ENCODE measurements around the gene NLRC3. TPM values are rescaled to one million over a fixed set of nuclear protein-coding genes. Genes with fewer than 3 reads are reported as not detected.
"Not testable (repeated sequence)": the region's sequence is repeated elsewhere in the genome, so short reads cannot be mapped to it uniquely, and the experiment has no call there.

The NLRC3 gene
- total RNA-seq, 1 experiment from 2014 or later = 22.4 TPM

- no peak overlapping the region for H3K4me3 ChIP-seq (ENCODE audit: low read length)
- no peaks in the 10 kb centered on the region for H3K79me2 ChIP-seq (ENCODE audit: low read length)
- H3K9me3 ChIP-seq (ENCODE audit: low read length) = no peaks in the 10 kb centered on the region
- H3K4me1 ChIP-seq (ENCODE audit: low read length) = no peaks in the 10 kb centered on the region
- DNase-seq = no peak
- H2AFZ ChIP-seq (ENCODE audit: low read length) = no peak overlapping the region
- H3K9ac ChIP-seq (ENCODE audit: low read length) = no peak overlapping the region
- H3K4me2 ChIP-seq (ENCODE audit: low read depth, low read length, poor library complexity, severe bottlenecking) = no peak overlapping the region
- no peaks in the 10 kb centered on the region for H4K20me1 ChIP-seq (ENCODE audit: insufficient read depth, low read depth, low read length)
- no peak overlapping the region for H3K27ac ChIP-seq (ENCODE audit: low read length)
- H3K27me3 ChIP-seq (ENCODE audit: low read length) = no peaks in the 10 kb centered on the region
- peaks cover 8% of the 10 kb centered on the region; the same call in 1 of the 2 replicates for H3K36me3 ChIP-seq (ENCODE audit: insufficient read depth, low read length)
- H3K9me2 ChIP-seq (replicated peaks; ENCODE audit: insufficient read depth, low read length) = no peaks in the 10 kb centered on the region
Observed at GRCh38 chr16:3530371-3530914, 46.8 kb downstream of the NLRC3 start.

- Histone ChIP-seq H3K79me2 (ENCODE audit: low read length) (no peaks in the 10 kb centered on the region), H3K4me3 (ENCODE audit: low read length) (no peak overlapping the region), H3K9me2 (replicated peaks; ENCODE audit: insufficient read depth, low read length) (no peaks in the 10 kb centered on the region), H3K27me3 (ENCODE audit: low read length) (no peaks in the 10 kb centered on the region), H4K20me1 (ENCODE audit: insufficient read depth, low read depth, low read length) (no peaks in the 10 kb centered on the region), H3K4me1 (ENCODE audit: low read length) (no peaks in the 10 kb centered on the region), H3K36me3 (ENCODE audit: insufficient read depth, low read length) (peaks cover 8% of the 10 kb centered on the region; the same call in 1 of the 2 replicates), H3K4me2 (ENCODE audit: low read depth, low read length, poor library complexity, severe bottlenecking) (no peak overlapping the region), H2AFZ (ENCODE audit: low read length) (no peak overlapping the region), H3K9ac (ENCODE audit: low read length) (no peak overlapping the region), H3K9me3 (ENCODE audit: low read length) (no peaks in the 10 kb centered on the region), H3K27ac (ENCODE audit: low read length) (no peak overlapping the region)
- no peak for DNase-seq
Observed at GRCh38 chr16:3529175-3529574, 48.0 kb downstream of the NLRC3 start.

- Histone ChIP-seq H3K27ac (ENCODE audit: low read length) (no peak overlapping the region), H3K36me3 (ENCODE audit: insufficient read depth, low read length) (peaks cover 8% of the 10 kb centered on the region; the same call in 1 of the 2 replicates), H3K9ac (ENCODE audit: low read length) (no peak overlapping the region), H3K4me1 (ENCODE audit: low read length) (no peaks in the 10 kb centered on the region), H3K79me2 (ENCODE audit: low read length) (no peaks in the 10 kb centered on the region), H4K20me1 (ENCODE audit: insufficient read depth, low read depth, low read length) (no peaks in the 10 kb centered on the region), H3K4me3 (ENCODE audit: low read length) (no peak overlapping the region), H2AFZ (ENCODE audit: low read length) (no peak overlapping the region), H3K9me3 (ENCODE audit: low read length) (no peaks in the 10 kb centered on the region), H3K9me2 (replicated peaks; ENCODE audit: insufficient read depth, low read length) (no peaks in the 10 kb centered on the region), H3K4me2 (ENCODE audit: low read depth, low read length, poor library complexity, severe bottlenecking) (no peak overlapping the region), H3K27me3 (ENCODE audit: low read length) (no peaks in the 10 kb centered on the region)
- no peak for DNase-seq
Observed at GRCh38 chr16:3528406-3528805, 48.8 kb downstream of the NLRC3 start.

GRCh38 chr16:3527216-3527829, 49.9 kb downstream of the NLRC3 start:
- H3K9ac ChIP-seq (ENCODE audit: low read length); H2AFZ ChIP-seq (ENCODE audit: low read length); H3K27ac ChIP-seq (ENCODE audit: low read length); H3K4me1 ChIP-seq (ENCODE audit: low read length); H4K20me1 ChIP-seq (ENCODE audit: insufficient read depth, low read depth, low read length); H3K9me3 ChIP-seq (ENCODE audit: low read length); H3K4me3 ChIP-seq (ENCODE audit: low read length); H3K27me3 ChIP-seq (ENCODE audit: low read length); H3K4me2 ChIP-seq (ENCODE audit: low read depth, low read length, poor library complexity, severe bottlenecking); H3K9me2 ChIP-seq (replicated peaks; ENCODE audit: insufficient read depth, low read length); H3K79me2 ChIP-seq (ENCODE audit: low read length): not testable (repeated sequence)
- peaks cover 15% of the 10 kb centered on the region for H3K36me3 ChIP-seq (ENCODE audit: insufficient read depth, low read length)
- peak; percentile 85 for DNase-seq

GRCh38 chr16:3525951-3526350, 51.3 kb downstream of the NLRC3 start:
- H3K4me3 ChIP-seq (ENCODE audit: low read length) = no peak overlapping the region
- H3K4me1 ChIP-seq (ENCODE audit: low read length) = no peaks in the 10 kb centered on the region

GRCh38 chr16:3523281-3523680, 53.9 kb downstream of the NLRC3 start:
- Histone ChIP-seq H3K27ac (ENCODE audit: low read length) (no peak overlapping the region), H3K36me3 (ENCODE audit: insufficient read depth, low read length) (peaks cover 10% of the 10 kb centered on the region), H3K9me3 (ENCODE audit: low read length) (no peaks in the 10 kb centered on the region), H3K4me1 (ENCODE audit: low read length) (no peaks in the 10 kb centered on the region), H4K20me1 (ENCODE audit: insufficient read depth, low read depth, low read length) (no peaks in the 10 kb centered on the region), H2AFZ (ENCODE audit: low read length) (no peak overlapping the region), H3K4me3 (ENCODE audit: low read length) (no peak overlapping the region), H3K9me2 (replicated peaks; ENCODE audit: insufficient read depth, low read length) (no peaks in the 10 kb centered on the region), H3K27me3 (ENCODE audit: low read length) (no peaks in the 10 kb centered on the region), H3K4me2 (ENCODE audit: low read depth, low read length, poor library complexity, severe bottlenecking) (no peak overlapping the region), H3K79me2 (ENCODE audit: low read length) (no peaks in the 10 kb centered on the region), H3K9ac (ENCODE audit: low read length) (no peak overlapping the region)
- no peak for DNase-seq

More at GRCh38 chr16:3525951-3526350, 51.3 kb downstream of the NLRC3 start:
- H3K36me3 ChIP-seq (ENCODE audit: insufficient read depth, low read length) = peaks cover 15% of the 10 kb centered on the region
- H3K9ac ChIP-seq (ENCODE audit: low read length) = no peak overlapping the region
- DNase-seq = no peak
- H3K79me2 ChIP-seq (ENCODE audit: low read length) = no peaks in the 10 kb centered on the region
- no peaks in the 10 kb centered on the region for H4K20me1 ChIP-seq (ENCODE audit: insufficient read depth, low read depth, low read length)
- no peak overlapping the region for H2AFZ ChIP-seq (ENCODE audit: low read length)
- no peaks in the 10 kb centered on the region for H3K9me2 ChIP-seq (replicated peaks; ENCODE audit: insufficient read depth, low read length)
- H3K27me3 ChIP-seq (ENCODE audit: low read length) = no peaks in the 10 kb centered on the region
- H3K4me2 ChIP-seq (ENCODE audit: low read depth, low read length, poor library complexity, severe bottlenecking) = no peak overlapping the region
- H3K9me3 ChIP-seq (ENCODE audit: low read length) = no peaks in the 10 kb centered on the region
- no peak overlapping the region for H3K27ac ChIP-seq (ENCODE audit: low read length)

- H3K27ac ChIP-seq (ENCODE audit: low read length) = no peak overlapping the region
- no peak for DNase-seq
- no peak overlapping the region for H3K4me2 ChIP-seq (ENCODE audit: low read depth, low read length, poor library complexity, severe bottlenecking)
- no peak overlapping the region for H3K4me3 ChIP-seq (ENCODE audit: low read length)
- H3K9ac ChIP-seq (ENCODE audit: low read length) = no peak overlapping the region
- H3K9me2 ChIP-seq (replicated peaks; ENCODE audit: insufficient read depth, low read length) = no peaks in the 10 kb centered on the region
- no peaks in the 10 kb centered on the region for H3K4me1 ChIP-seq (ENCODE audit: low read length)
- H3K27me3 ChIP-seq (ENCODE audit: low read length) = no peaks in the 10 kb centered on the region
- H2AFZ ChIP-seq (ENCODE audit: low read length) = no peak overlapping the region
- peaks cover 12% of the 10 kb centered on the region for H3K36me3 ChIP-seq (ENCODE audit: insufficient read depth, low read length)
- no peaks in the 10 kb centered on the region for H3K79me2 ChIP-seq (ENCODE audit: low read length)
- no peaks in the 10 kb centered on the region for H3K9me3 ChIP-seq (ENCODE audit: low read length)
- no peaks in the 10 kb centered on the region for H4K20me1 ChIP-seq (ENCODE audit: insufficient read depth, low read depth, low read length)
Observed at GRCh38 chr16:3520841-3521240, 56.4 kb downstream of the NLRC3 start.

- Histone ChIP-seq H3K36me3 (ENCODE audit: insufficient read depth, low read length) (peaks cover 14% of the 10 kb centered on the region), H3K9me2 (replicated peaks; ENCODE audit: insufficient read depth, low read length) (no peaks in the 10 kb centered on the region), H3K9me3 (ENCODE audit: low read length) (no peaks in the 10 kb centered on the region), H3K79me2 (ENCODE audit: low read length) (no peaks in the 10 kb centered on the region), H2AFZ (ENCODE audit: low read length) (no peak overlapping the region), H3K4me2 (ENCODE audit: low read depth, low read length, poor library complexity, severe bottlenecking) (no peak overlapping the region), H4K20me1 (ENCODE audit: insufficient read depth, low read depth, low read length) (no peaks in the 10 kb centered on the region), H3K9ac (ENCODE audit: low read length) (no peak overlapping the region), H3K4me3 (ENCODE audit: low read length) (no peak overlapping the region), H3K4me1 (ENCODE audit: low read length) (no peaks in the 10 kb centered on the region), H3K27me3 (ENCODE audit: low read length) (no peaks in the 10 kb centered on the region), H3K27ac (ENCODE audit: low read length) (no peak overlapping the region)
- no peak for DNase-seq
Observed at GRCh38 chr16:3520413-3520812, 56.8 kb downstream of the NLRC3 start.

All from Karpas-422 (cell line).